Measurements from ENCODE around the gene IGFBP4. TPM values are rescaled to one million over a fixed set of nuclear protein-coding genes. Genes with fewer than 3 reads are reported as not detected.

Gene IGFBP4
- total and polyA plus RNA-seq, 10 of the 15 experiments (the other 5 are each of a cell fraction or from before 2014, with no cell fraction given): 2.4 to 22.3 (median 6.6) TPM

GRCh38 chr17:40474419-40475002 lies 31.3 kb downstream of the IGFBP4 start:
- no peak overlapping the region for H3K9ac ChIP-seq (ENCODE audit: control insufficient read depth, insufficient read depth, low read length)
- CTCF ChIA-PET: interaction anchor here (0.9 to 4.6 kb wide), 9 partner anchors 9 to 112 kb away, joined by 4 to 128 read pairs (median 8); partner anchors contain the start of gene TOP2A
- H3K36me3 ChIP-seq (ENCODE audit: control insufficient read depth in 2 of 2, insufficient read depth in 2 of 2, low read length in 1 of 2): no peaks in the 10 kb centered on the region
- H2AFZ ChIP-seq (ENCODE audit: control insufficient read depth, low read depth, low read length): no peak overlapping the region
- in situ Hi-C loops (cut with MboI) (no loop called here), intact Hi-C loops (cut with micrococcal nuclease; ENCODE audit: unreplicated experiment) (no loop called here)
- no peak for ATAC-seq
- RAD21 ChIA-PET (ENCODE audit: unreplicated experiment): interaction anchor here (0.5 to 1.2 kb wide), 4 partner anchors 11 to 58 kb away, joined by 3 to 7 read pairs (median 4); no protein-coding TSS in a partner anchor
- H3K4me3 ChIP-seq: no peak overlapping the region
- no TSS peak for BruUV-seq (replicated peaks)
- no peaks in the 10 kb centered on the region for H3K79me2 ChIP-seq (ENCODE audit: control insufficient read depth, insufficient read depth, low read length)
- H3K27ac ChIP-seq (ENCODE audit: control insufficient read depth, insufficient read depth): no peak overlapping the region
- no peaks in the 10 kb centered on the region for H4K20me1 ChIP-seq (ENCODE audit: control insufficient read depth, insufficient read depth)
- H3K4me1 ChIP-seq (ENCODE audit: control insufficient read depth, insufficient read depth, low read length): no peaks in the 10 kb centered on the region
- TF ChIP-seq ZSCAN29 (IDR thresholded peaks at IDR 0.05) (no peak), RFX5 (IDR thresholded peaks at IDR 0.05; ENCODE audit: low read depth, low read length) (no peak), ATF7 (IDR thresholded peaks at IDR 0.05; ENCODE audit: low read depth) (no peak), ZBTB33 (IDR thresholded peaks at IDR 0.05) (no peak), ZBED1 (IDR thresholded peaks at IDR 0.05; ENCODE audit: borderline replicate concordance) (no peak), WRNIP1 (IDR thresholded peaks at IDR 0.05; ENCODE audit: borderline replicate concordance, low read depth, low read length) (no peak), PRDM15 (CRISPR knock-in tag; IDR thresholded peaks at IDR 0.05) (no peak), NFIC (IDR thresholded peaks at IDR 0.05; ENCODE audit: low read depth, low read length) (no peak), YBX1 (IDR thresholded peaks at IDR 0.05) (no peak), NFYB (IDR thresholded peaks at IDR 0.05; ENCODE audit: insufficient read depth, low read depth, low read length) (no peak), ESRRA (IDR thresholded peaks at IDR 0.05; ENCODE audit: low read length) (no peak), IRF4 (IDR thresholded peaks at IDR 0.05; ENCODE audit: low read depth, low read length) (no peak), GATAD2B (conservative IDR thresholded peaks at IDR 0.05; ENCODE audit: low read depth) (no peak), SMARCA5 (IDR thresholded peaks at IDR 0.05) (no peak)
- TF ChIP-seq, protein P1, sequence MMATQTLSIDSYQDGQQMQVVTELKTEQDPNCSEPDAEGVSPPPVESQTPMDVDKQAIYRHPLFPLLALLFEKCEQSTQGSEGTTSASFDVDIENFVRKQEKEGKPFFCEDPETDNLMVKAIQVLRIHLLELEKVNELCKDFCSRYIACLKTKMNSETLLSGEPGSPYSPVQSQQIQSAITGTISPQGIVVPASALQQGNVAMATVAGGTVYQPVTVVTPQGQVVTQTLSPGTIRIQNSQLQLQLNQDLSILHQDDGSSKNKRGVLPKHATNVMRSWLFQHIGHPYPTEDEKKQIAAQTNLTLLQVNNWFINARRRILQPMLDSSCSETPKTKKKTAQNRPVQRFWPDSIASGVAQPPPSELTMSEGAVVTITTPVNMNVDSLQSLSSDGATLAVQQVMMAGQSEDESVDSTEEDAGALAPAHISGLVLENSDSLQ (IDR thresholded peaks at IDR 0.05): no peak
- SMC1A ChIA-PET (ENCODE audit: uncharacterized antibody, unreplicated experiment): interaction anchor here (0.6 to 1.6 kb wide), 5 partner anchors 34 to 85 kb away, joined by 3 to 6 read pairs (median 3); no protein-coding TSS in a partner anchor
- FAIRE-seq: no peak
- POLR2A ChIA-PET: interaction anchor here (1.1 to 1.2 kb wide), 2 partner anchors 25 to 26 kb away, joined by 3 to 4 read pairs; no protein-coding TSS in a partner anchor
- no peaks in the 10 kb centered on the region; the same call in 2 of the 3 replicates for H3K9me3 ChIP-seq (replicated peaks; ENCODE audit: control insufficient read depth, insufficient read depth, low read length)
- 40% methylated on average over 9 of the region's 9 CpGs for WGBS (ENCODE audit: insufficient coverage, insufficient replicate concordance, low lambda C conversion rate, missing lambda C conversion rate)
- H3K27me3 ChIP-seq (replicated peaks in 1 of 2; ENCODE audit: control insufficient read depth in 2 of 2, insufficient read depth in 2 of 2, low read length in 1 of 2): no peaks in the 10 kb centered on the region
- H3K4me2 ChIP-seq (ENCODE audit: control insufficient read depth, insufficient read depth): no peak overlapping the region
- no peak for DNase-seq (ENCODE audit: low read depth, low spot score)
